H1 (cell line): ENCODE results near the gene CORO7. TPM values are rescaled to one million over a fixed set of nuclear protein-coding genes. Genes with fewer than 3 reads are reported as not detected.
A peak's percentile ranks its signal among the peaks of the same experiment; 100 is the strongest.

Experiments used
- CTCF ChIA-PET: fragments of 300-600 bp; sonication (Branson Sonifier 250); formaldehyde crosslinking; loops from one replicate; lab custom pipeline; 2021; ENCODE audit not compliant: partially characterized antibody; lab: Charles Lee
- POLR2A ChIA-PET: fragments of 300-600 bp; sonication (Branson Sonifier 250); formaldehyde crosslinking; loops from one replicate; lab custom pipeline; 2021; ENCODE audit warnings: inconsistent platforms; ENCODE audit not compliant: partially characterized antibody; lab: Charles Lee
- DNase-seq, 2 experiments: peaks; one replicate each; pipeline versions ENCODE4 v3.0.0 to v3.0.0-alpha.2; 2010 to 2022; ENCODE audit warnings: low spot score in 2 of 2, low read depth in 1 of 2, mixed read lengths in 1 of 2
- FAIRE-seq: peaks from 2 replicates; lab custom pipeline; 2011; peaks lifted over from hg19 to GRCh38; lab: Jason Lieb, UNC
- H2AFZ ChIP-seq: 2 replicates; pipeline ENCODE4 v1.8.1; 2012; ENCODE audit warnings: low read length, inconsistent platforms
- H2AK5ac ChIP-seq: 2 replicates; pipeline ENCODE4 v1.6.1; 2013; ENCODE audit warnings: low read depth, low read length
- H2BK120ac ChIP-seq: replicated peaks from 2 replicates; pipeline ENCODE3; 2013; ENCODE audit warnings: low read depth, low read length, inconsistent platforms
- H2BK12ac ChIP-seq: 2 replicates; pipeline ENCODE4 v1.6.1; 2013; ENCODE audit warnings: low read depth, low read length
- H2BK15ac ChIP-seq: 2 replicates; pipeline ENCODE4 v1.6.1; 2013; ENCODE audit warnings: low read length
- H2BK20ac ChIP-seq: 2 replicates; pipeline ENCODE4 v1.6.1; 2013; ENCODE audit warnings: low read length
- H2BK5ac ChIP-seq: 2 replicates; pipeline ENCODE4 v1.6.1; 2013; ENCODE audit warnings: low read depth, low read length
- H3K14ac ChIP-seq: 2 replicates; pipeline ENCODE4 v1.6.1; 2013; ENCODE audit warnings: inconsistent platforms; ENCODE audit not compliant: insufficient read length
- H3K18ac ChIP-seq: 2 replicates; pipeline ENCODE4 v1.6.1; 2013; ENCODE audit warnings: low read length; ENCODE audit errors: extremely low read depth
- H3K23ac ChIP-seq: 2 replicates; pipeline ENCODE4 v1.6.1; 2013; ENCODE audit warnings: inconsistent platforms; ENCODE audit not compliant: insufficient read length
- H3K23me2 ChIP-seq: 2 replicates; pipeline ENCODE4 v1.6.1; 2013; ENCODE audit warnings: low read depth, low read length
- H3K27ac ChIP-seq: 2 replicates; pipeline ENCODE4 v1.6.1; 2011; ENCODE audit warnings: low read depth, low read length, inconsistent platforms
- H3K27me3 ChIP-seq, 4 experiments: replicated peaks in 1 of 4; 1 replicate in 1 of 4; 2 replicates in 3 of 4; pipeline versions ENCODE4 v1.6.1 to v1.8.1; 2011 to 2013; ENCODE audit warnings: low read length in 3 of 4, mild to moderate bottlenecking in 3 of 4, inconsistent platforms in 2 of 4, mixed read lengths in 2 of 4, moderate library complexity in 1 of 4; ENCODE audit not compliant: control insufficient read depth in 3 of 4, insufficient read depth in 3 of 4; ENCODE audit errors: extremely low read depth in 1 of 4
- H3K36me3 ChIP-seq, 4 experiments: 2 replicates each; pipeline versions ENCODE4 v1.6.1 to v1.8.1; 2011 to 2013; ENCODE audit warnings: mild to moderate bottlenecking in 4 of 4, low read length in 3 of 4, moderate library complexity in 2 of 4, control low read depth in 1 of 4, inconsistent platforms in 1 of 4; ENCODE audit not compliant: insufficient read depth in 4 of 4, control insufficient read depth in 2 of 4
- H3K4ac ChIP-seq: replicated peaks from 2 replicates; pipeline ENCODE3; 2013; ENCODE audit warnings: low read length, low read depth, mixed read lengths, inconsistent platforms; ENCODE audit not compliant: insufficient read length
- H3K4me1 ChIP-seq, 4 experiments: replicated peaks in 1 of 4; 1 replicate in 1 of 4; 2 replicates in 3 of 4; pipeline versions ENCODE4 v1.6.1 to v1.8.1; 2011 to 2013; ENCODE audit warnings: low read length in 3 of 4, inconsistent platforms in 2 of 4, mixed read lengths in 1 of 4; ENCODE audit not compliant: insufficient read depth in 4 of 4, control insufficient read depth in 3 of 4
- H3K4me2 ChIP-seq, 2 experiments: 2 replicates each; pipeline versions ENCODE4 v1.6.1 to v1.8.1; 2011 to 2013; ENCODE audit warnings: low read depth in 2 of 2, low read length in 2 of 2, control low read depth in 1 of 2, inconsistent platforms in 1 of 2, mild to moderate bottlenecking in 1 of 2; ENCODE audit not compliant: insufficient read depth in 1 of 2
- H3K4me3 ChIP-seq, 4 experiments: fragments of 200-600, 300-600 bp in 1 of 4; sonication (generic), shearing (Covaris generic), sonication (Bioruptor Twin) in 1 of 4; 2 replicates each; pipeline versions ENCODE4 v1.5.1 to v1.8.1; 2011 to 2016; ENCODE audit warnings: low read length in 4 of 4, low read depth in 3 of 4, control low read depth in 2 of 4, inconsistent platforms in 2 of 4, mild to moderate bottlenecking in 2 of 4, mixed read lengths in 1 of 4, moderate library complexity in 1 of 4; ENCODE audit not compliant: insufficient read depth in 2 of 4; ENCODE audit errors: extremely low read depth in 1 of 4
- H3K56ac ChIP-seq: replicated peaks from 2 replicates; pipeline ENCODE3; 2013; ENCODE audit warnings: low read depth, mild to moderate bottlenecking, mixed read lengths, low read length, inconsistent platforms; ENCODE audit not compliant: insufficient read length
- H3K79me1 ChIP-seq: 2 replicates; pipeline ENCODE4 v1.6.1; 2013; ENCODE audit warnings: low read depth, low read length, control low read depth
- H3K79me2 ChIP-seq, 2 experiments: 2 replicates each; pipeline versions ENCODE4 v1.6.1 to v1.8.1; 2012 to 2013; ENCODE audit warnings: low read length in 2 of 2, mild to moderate bottlenecking in 2 of 2, inconsistent platforms in 1 of 2; ENCODE audit not compliant: insufficient read depth in 2 of 2, control insufficient read depth in 1 of 2
- H3K9ac ChIP-seq, 4 experiments: replicated peaks in 1 of 4; 1 replicate in 1 of 4; 2 replicates in 3 of 4; pipeline versions ENCODE4 v1.6.1 to v1.8.1; 2011 to 2013; ENCODE audit warnings: low read depth in 3 of 4, low read length in 3 of 4, control low read depth in 2 of 4, mild to moderate bottlenecking in 2 of 4, moderate library complexity in 2 of 4, inconsistent platforms in 1 of 4; ENCODE audit errors: extremely low read depth in 1 of 4
- H3K9me3 ChIP-seq, 2 experiments: 2 replicates each; pipeline versions ENCODE4 v1.6.1 to v1.8.1; 2012 to 2013; ENCODE audit warnings: mild to moderate bottlenecking in 2 of 2, moderate library complexity in 2 of 2, control low read depth in 1 of 2, inconsistent platforms in 1 of 2, low read depth in 1 of 2, low read length in 1 of 2, mixed read lengths in 1 of 2; ENCODE audit not compliant: insufficient read depth in 2 of 2
- H4K20me1 ChIP-seq, 2 experiments: replicated peaks in 1 of 2; 2 replicates each; pipeline versions ENCODE3 to v1.8.1; 2011 to 2013; ENCODE audit warnings: inconsistent platforms in 2 of 2, low read length in 2 of 2, mild to moderate bottlenecking in 1 of 2; ENCODE audit not compliant: insufficient read depth in 2 of 2, control insufficient read depth in 1 of 2
- H4K5ac ChIP-seq: 2 replicates; pipeline ENCODE4 v1.6.1; 2013; ENCODE audit warnings: low read length, low read depth, mixed read lengths, inconsistent platforms; ENCODE audit not compliant: insufficient read length
- H4K8ac ChIP-seq: 2 replicates; pipeline ENCODE4 v1.8.0; 2013; ENCODE audit warnings: mild to moderate bottlenecking, moderate library complexity, low read length, inconsistent platforms; ENCODE audit not compliant: insufficient read depth; ENCODE audit errors: extremely low read depth
- H4K91ac ChIP-seq: replicated peaks from 2 replicates; pipeline ENCODE3; 2013; ENCODE audit warnings: low read length, mixed read lengths, inconsistent platforms; ENCODE audit not compliant: insufficient read length
- CTCF ChIP-seq, 3 experiments: IDR thresholded peaks; 1 replicate in 2 of 3; 2 replicates in 1 of 3; pipeline versions ENCODE4 v1.5.1 to v1.6.1; 2011; ENCODE audit warnings: low read length in 3 of 3, mild to moderate bottlenecking in 3 of 3, inconsistent platforms in 2 of 3, low read depth in 1 of 3, moderate library complexity in 1 of 3; ENCODE audit not compliant: insufficient read depth in 1 of 3; ENCODE audit errors: control extremely low read depth in 1 of 3
- KDM1A ChIP-seq: fragments of 200-600, 300-600 bp; sonication (generic); IDR thresholded peaks from 2 replicates; pipeline ENCODE4 v1.7.1; 2016; ENCODE audit warnings: mild to moderate bottlenecking, low read length, borderline replicate concordance
- RAD21 ChIP-seq, 2 experiments: IDR thresholded peaks in 1 of 2; conservative IDR thresholded peaks in 1 of 2; 2 replicates each; pipeline ENCODE4 v1.6.1; 2011; ENCODE audit warnings: low read depth in 2 of 2, low read length in 2 of 2, improper control_type of control experiment in 1 of 2, inconsistent platforms in 1 of 2, mild to moderate bottlenecking in 1 of 2, moderate library complexity in 1 of 2
- RBBP5 ChIP-seq: IDR thresholded peaks from 2 replicates; pipeline ENCODE4 v1.7.1; 2012; ENCODE audit warnings: low read depth, mild to moderate bottlenecking, inconsistent platforms, low read length, moderate library complexity, borderline replicate concordance
- SP1 ChIP-seq: IDR thresholded peaks from 2 replicates; pipeline ENCODE4 v1.6.1; 2011; ENCODE audit warnings: low read depth, low read length
- WGBS, 2 experiments: shearing (Covaris generic) in 1 of 2; methylation state at CpG; one replicate each; pipeline versions ENCODE4 v1.1.6 to v1.1.7; 2013 to 2015; ENCODE audit warnings: low lambda C conversion rate in 2 of 2, mixed read lengths in 2 of 2, inconsistent platforms in 1 of 2, low coverage in 1 of 2, missing lambda C conversion rate in 1 of 2; ENCODE audit not compliant: insufficient replicate concordance in 2 of 2, insufficient coverage in 1 of 2, insufficient read length in 1 of 2; ENCODE audit errors: extremely low coverage in 1 of 2, missing lambda C conversion rate in 1 of 2; 5-methylcytosine and 5-hydroxymethylcytosine counted together
- polyA plus RNA-seq, 7 experiments: library from polyadenylated mRNA; depleted of rRNA in 3 of 7; stranded (reverse) in 5 of 7; unstranded in 2 of 7; fragments of >200 nt in 5 of 7; fragments of 200-250 nt in 2 of 7; gene quantifications; 1 replicate in 5 of 7; 2 replicates in 1 of 7; 4 replicates in 1 of 7; pipeline versions ENCODE4 v1.2.1 to v1.2.3, GENCODE V29; 2011 to 2013; ENCODE audit warnings: missing spikeins in 2 of 7, mixed read lengths in 2 of 7
- total RNA-seq: library from RNA; stranded (reverse); fragmentation: NEBNext Ultra II Directional; extraction: Animal tissue kit (Norgen Biotek cat#: 25700); gene quantifications from 2 replicates; pipeline ENCODE4 v1.2.1, GENCODE V29; 2021

The CORO7 gene
- total and polyA plus RNA-seq, 2 of the 8 experiments (the other 6 are each of a cell fraction or from before 2014, with no cell fraction given): 25.2 to 29.8 TPM

GRCh38 chr16:4330277-4330874 lies 86.0 kb downstream of the CORO7 start:
- POLR2A ChIA-PET: interaction anchor here (0.9 to 16.2 kb wide), 8 partner anchors 11 to 77 kb away, joined by 3 to 154 read pairs (median 8); partner anchors contain the start of genes PAM16 and TFAP4
- Histone ChIP-seq H2AK5ac (no peak overlapping the region), H3K4me2 (no peak overlapping the region), H3K9me3 (no peaks in the 10 kb centered on the region), H3K79me1 (peaks cover 7% of the 10 kb centered on the region; the same call in 1 of the 2 replicates), H2AFZ (no peak overlapping the region), H3K27me3 (no peaks in the 10 kb centered on the region), H4K5ac (no peak overlapping the region), H3K4me3 (no peak overlapping the region), H3K27ac (no peak overlapping the region), H2BK15ac (no peak overlapping the region), H4K8ac (peak overlapping the region; percentile 85; the same call in 1 of the 2 replicates), H3K14ac (no peak overlapping the region), H2BK20ac (no peak overlapping the region), H3K56ac (no peak overlapping the region), H3K4me1 (peaks cover 5 to 14% (median 10%) of the 10 kb centered on the region in 4 experiments), H3K9ac (no peak overlapping the region), H2BK12ac (no peak overlapping the region), H3K23ac (no peak overlapping the region), H4K20me1 (peaks cover 3 to 15% of the 10 kb centered on the region in 2 experiments), H2BK5ac (no peak overlapping the region), H3K18ac (no peak overlapping the region), H2BK120ac (no peak overlapping the region), H3K4ac (no peak overlapping the region), H4K91ac (no peak overlapping the region), H3K36me3 (peaks cover 0 to 5% (median 0%) of the 10 kb centered on the region in 4 experiments; a peak in 1 of 8 replicates), H3K23me2 (peaks cover 3% of the 10 kb centered on the region; the same call in 1 of the 2 replicates), H3K79me2 (peaks cover 0 to 13% of the 10 kb centered on the region in 2 experiments; a peak in 2 of 4 replicates)
- TF ChIP-seq CTCF (IDR thresholded peaks at IDR 0.05; ENCODE audit: control extremely low read depth in 1 of 3, insufficient read depth in 1 of 3, low read depth in 1 of 3, low read length in 3 of 3) (peak; percentile 84 to 98 (median 97)), RBBP5 (no peak), KDM1A (no peak), RAD21 (IDR thresholded peaks at IDR 0.05 in 1 of 2, conservative IDR thresholded peaks at IDR 0.05 in 1 of 2; ENCODE audit: low read depth in 2 of 2, low read length in 2 of 2) (peak; percentile 86 to 94), SP1 (no peak)
- peak in 1 of 2 experiments; percentile 91 for DNase-seq
- WGBS, 2 experiments: 66% methylated on average over 14 of the region's 14 CpGs; no CpG with 5 or more reads in 1 of the 2 experiments
- CTCF ChIA-PET: interaction anchor here (0.6 to 17.1 kb wide), 21 partner anchors 9 to 378 kb away, joined by 3 to 211 read pairs (median 6); partner anchors contain the start of gene TFAP4
- FAIRE-seq: no peak
